HEK293 (cell line): ENCODE results near the gene DENND4B.
A peak's percentile ranks its signal among the peaks of the same experiment; 100 is the strongest.

ENCODE experiments used
- BCL11A ChIP-seq: fragments of 450-650 bp; formaldehyde crosslinking; IDR thresholded peaks from 2 replicates; pipeline ENCODE4 v1.5.1; 2016; ENCODE audit warnings: low read depth, missing biosample characterization, missing genetic modification characterization
- CTCF ChIP-seq: fragments of 450-650 bp; formaldehyde crosslinking; IDR thresholded peaks from 2 replicates; pipeline ENCODE4 v1.5.1; 2016; ENCODE audit warnings: missing biosample characterization, missing genetic modification characterization
- GLIS1 ChIP-seq: fragments of 450-650 bp; formaldehyde crosslinking; IDR thresholded peaks from 2 replicates; pipeline ENCODE4 v1.5.1; 2016; ENCODE audit warnings: missing biosample characterization, missing genetic modification characterization
- INSM2 ChIP-seq: fragments of 450-650 bp; formaldehyde crosslinking; IDR thresholded peaks from 2 replicates; pipeline ENCODE4 v1.5.1; 2016; ENCODE audit warnings: missing biosample characterization, missing genetic modification characterization
- KLF17 ChIP-seq: fragments of 450-650 bp; formaldehyde crosslinking; IDR thresholded peaks from 2 replicates; pipeline ENCODE4 v1.5.1; 2016; ENCODE audit warnings: missing biosample characterization, missing genetic modification characterization
- PATZ1 ChIP-seq: fragments of 450-650 bp; formaldehyde crosslinking; IDR thresholded peaks from 2 replicates; pipeline ENCODE4 v1.5.1; 2016; ENCODE audit warnings: missing biosample characterization, missing genetic modification characterization
- SCRT1 ChIP-seq: fragments of 450-650 bp; formaldehyde crosslinking; IDR thresholded peaks from 2 replicates; pipeline ENCODE4 v1.5.1; 2016; ENCODE audit warnings: missing biosample characterization, missing genetic modification characterization, borderline replicate concordance
- SP7 ChIP-seq: fragments of 450-650 bp; formaldehyde crosslinking; IDR thresholded peaks from 2 replicates; pipeline ENCODE4 v1.5.1; 2016; ENCODE audit warnings: missing biosample characterization, missing genetic modification characterization
- YY1 ChIP-seq: fragments of 450-650 bp; formaldehyde crosslinking; IDR thresholded peaks from 2 replicates; pipeline ENCODE4 v1.5.1; 2018; ENCODE audit warnings: missing biosample characterization, missing genetic modification characterization
- ZBTB17 ChIP-seq: fragments of 450-650 bp; formaldehyde crosslinking; IDR thresholded peaks from 2 replicates; pipeline ENCODE4 v1.5.1; 2016; ENCODE audit warnings: missing biosample characterization, missing genetic modification characterization
- ZBTB48 ChIP-seq: fragments of 450-650 bp; formaldehyde crosslinking; IDR thresholded peaks from 2 replicates; pipeline ENCODE4 v1.5.1; 2016; ENCODE audit warnings: missing biosample characterization, missing genetic modification characterization
- ZNF132 ChIP-seq: fragments of 450-650 bp; formaldehyde crosslinking; IDR thresholded peaks from 2 replicates; pipeline ENCODE4 v1.5.1; 2017; ENCODE audit warnings: missing biosample characterization, missing genetic modification characterization, borderline replicate concordance
- ZNF175 ChIP-seq: fragments of 450-650 bp; formaldehyde crosslinking; IDR thresholded peaks from 2 replicates; pipeline ENCODE4 v1.5.1; 2016; ENCODE audit warnings: missing biosample characterization, missing genetic modification characterization
- ZNF18 ChIP-seq: fragments of 450-650 bp; formaldehyde crosslinking; IDR thresholded peaks from 2 replicates; pipeline ENCODE4 v1.5.1; 2016; ENCODE audit warnings: missing biosample characterization, missing genetic modification characterization
- ZNF184 ChIP-seq: fragments of 450-650 bp; IDR thresholded peaks from 2 replicates; pipeline ENCODE4 v1.5.1; 2018; ENCODE audit warnings: missing biosample characterization, mild to moderate bottlenecking, missing genetic modification characterization
- ZNF211 ChIP-seq: fragments of 450-650 bp; formaldehyde crosslinking; IDR thresholded peaks from 2 replicates; pipeline ENCODE4 v1.5.1; 2016; ENCODE audit warnings: low read depth, missing biosample characterization, missing genetic modification characterization
- ZNF26 ChIP-seq: fragments of 450-650 bp; formaldehyde crosslinking; IDR thresholded peaks from 2 replicates; pipeline ENCODE4 v1.5.1; 2016; ENCODE audit warnings: missing biosample characterization, missing genetic modification characterization
- ZNF366 ChIP-seq: fragments of 450-650 bp; formaldehyde crosslinking; conservative IDR thresholded peaks from 2 replicates; pipeline ENCODE4 v1.5.1; 2016; ENCODE audit warnings: missing biosample characterization, missing genetic modification characterization
- ZNF394 ChIP-seq: fragments of 450-650 bp; formaldehyde crosslinking; IDR thresholded peaks from 2 replicates; pipeline ENCODE4 v1.5.1; 2016; ENCODE audit warnings: missing biosample characterization, missing genetic modification characterization, mild to moderate bottlenecking, moderate library complexity, borderline replicate concordance
- ZNF48 ChIP-seq: fragments of 450-650 bp; formaldehyde crosslinking; IDR thresholded peaks from 2 replicates; pipeline ENCODE4 v1.5.1; 2016; ENCODE audit warnings: missing biosample characterization, missing genetic modification characterization
- ZNF501 ChIP-seq: fragments of 450-650 bp; formaldehyde crosslinking; IDR thresholded peaks from 2 replicates; pipeline ENCODE4 v1.5.1; 2016; ENCODE audit warnings: missing biosample characterization, missing genetic modification characterization
- ZNF530 ChIP-seq: fragments of 450-650 bp; formaldehyde crosslinking; IDR thresholded peaks from 2 replicates; pipeline ENCODE4 v1.5.1; 2016; ENCODE audit warnings: low read depth, missing biosample characterization, missing genetic modification characterization
- ZNF555 ChIP-seq: fragments of 450-650 bp; formaldehyde crosslinking; conservative IDR thresholded peaks from 2 replicates; pipeline ENCODE4 v1.5.1; 2017; ENCODE audit warnings: missing biosample characterization, mild to moderate bottlenecking, missing genetic modification characterization, inconsistent platforms
- ZNF600 ChIP-seq: fragments of 450-650 bp; formaldehyde crosslinking; IDR thresholded peaks from 2 replicates; pipeline ENCODE4 v1.5.1; 2016; ENCODE audit warnings: missing biosample characterization, missing genetic modification characterization
- ZNF670 ChIP-seq: fragments of 450-650 bp; formaldehyde crosslinking; IDR thresholded peaks from 2 replicates; pipeline ENCODE4 v1.5.1; 2016; ENCODE audit warnings: missing biosample characterization, missing genetic modification characterization, low read depth
- ZNF692 ChIP-seq: fragments of 450-650 bp; formaldehyde crosslinking; IDR thresholded peaks from 2 replicates; pipeline ENCODE4 v1.5.1; 2016; ENCODE audit warnings: missing biosample characterization, missing genetic modification characterization
- ZXDB ChIP-seq: fragments of 450-650 bp; formaldehyde crosslinking; IDR thresholded peaks from 2 replicates; pipeline ENCODE4 v1.5.1; 2016; ENCODE audit warnings: missing biosample characterization, missing genetic modification characterization

Gene DENND4B

GRCh38 chr1:153946622-153947241 is at the start of gene DENND4B (continued):
- peak; percentile 63; the same call in 1 of the 2 replicates for TF ChIP-seq KLF17 (tag by site-specific recombination)
- no peak for TF ChIP-seq ZNF555
- TF ChIP-seq BCL11A (tag by site-specific recombination), result peak; percentile 80; the same call in 1 of the 2 replicates
- no peak for TF ChIP-seq ZNF530
- TF ChIP-seq ZBTB17, result 0 out of 2 replicates have a peak, but pooled peaks have one; percentile 25
- TF ChIP-seq CTCF, result peak; percentile 92
- no peak for TF ChIP-seq ZNF48
- TF ChIP-seq ZNF184 (tag by site-specific recombination), result 0 out of 2 replicates have a peak, but pooled peaks have one; percentile 32
- peak; percentile 95 for TF ChIP-seq ZNF600 (tag by site-specific recombination)
- peak; percentile 49; the same call in 1 of the 2 replicates for TF ChIP-seq SP7 (tag by site-specific recombination)
- TF ChIP-seq SCRT1 (tag by site-specific recombination), result no peak
- peak; percentile 57; the same call in 1 of the 2 replicates for TF ChIP-seq ZNF501 (tag by site-specific recombination)
- TF ChIP-seq ZNF18, result no peak
- TF ChIP-seq YY1 (tag by site-specific recombination), result 0 out of 2 replicates have a peak, but pooled peaks have one; percentile 2
- no peak for TF ChIP-seq ZNF132 (tag by site-specific recombination)
- peak; percentile 39 for TF ChIP-seq ZNF692 (tag by site-specific recombination)
- TF ChIP-seq INSM2 (tag by site-specific recombination), result no peak
- no peak; the same call in 1 of the 2 replicates for TF ChIP-seq GLIS1
- no peak for TF ChIP-seq ZNF670 (tag by site-specific recombination)
- TF ChIP-seq ZNF366 (tag by site-specific recombination), result 0 out of 2 replicates have a peak, but pooled peaks have one; percentile 10
- TF ChIP-seq ZNF175 (tag by site-specific recombination), result no peak
- TF ChIP-seq ZNF394, result no peak; the same call in 1 of the 2 replicates
- TF ChIP-seq ZNF211, result no peak
- no peak for TF ChIP-seq ZNF26
- TF ChIP-seq PATZ1 (tag by site-specific recombination), result peak; percentile 60; the same call in 1 of the 2 replicates
- TF ChIP-seq ZBTB48 (tag by site-specific recombination), result peak; percentile 28; the same call in 1 of the 2 replicates
- TF ChIP-seq ZXDB (tag by site-specific recombination), result peak; percentile 39
